ENCODE measurements around the gene BLTP3A.

BLTP3A gene

DNA sequence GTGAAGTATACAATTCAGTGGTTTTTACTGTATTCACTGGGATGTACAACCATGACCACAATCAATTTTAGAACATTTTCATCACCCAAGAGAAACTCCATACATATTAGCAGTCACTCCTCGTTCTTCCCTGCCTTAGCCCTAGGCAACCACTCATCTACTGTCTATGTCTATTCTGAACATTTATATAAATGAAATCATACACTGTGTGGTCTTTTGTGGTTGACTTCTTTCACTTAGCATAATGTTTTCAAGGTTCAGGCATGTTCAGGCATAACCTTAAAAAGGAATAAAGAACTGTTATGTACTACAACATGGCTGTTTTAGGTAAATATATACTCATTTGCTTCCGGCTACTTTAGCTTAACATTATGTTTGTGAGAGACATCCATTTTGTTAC lies 37.3 kb downstream of the BLTP3A start:
- no peak for DNase-seq (ENCODE audit: low read depth)

DNA sequence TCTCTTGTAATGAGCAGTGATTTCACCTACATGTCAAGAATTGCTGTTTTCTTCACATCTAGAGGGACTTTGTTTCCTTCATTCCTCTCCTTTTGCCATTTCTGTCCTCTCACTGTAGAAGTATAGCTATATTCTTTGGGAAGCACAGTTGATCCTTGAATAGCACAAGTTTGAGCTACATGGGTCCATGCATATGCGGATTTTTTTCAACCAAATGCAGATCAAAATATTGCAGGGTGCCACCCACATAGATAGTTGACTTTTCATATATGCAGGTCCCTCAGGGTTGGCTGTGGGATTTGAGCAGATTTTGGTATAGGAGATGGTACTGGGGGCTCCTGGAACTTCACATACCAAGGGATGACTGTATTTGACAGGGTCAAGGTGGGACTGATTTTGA lies 41.1 kb downstream of the BLTP3A start:
- DNase-seq (ENCODE audit: low read depth) = no peak

- no peak for DNase-seq (ENCODE audit: low read depth)
Measured at GRCh38 chr6:34834789-34835518, 43.1 kb downstream of the BLTP3A start.

DNA sequence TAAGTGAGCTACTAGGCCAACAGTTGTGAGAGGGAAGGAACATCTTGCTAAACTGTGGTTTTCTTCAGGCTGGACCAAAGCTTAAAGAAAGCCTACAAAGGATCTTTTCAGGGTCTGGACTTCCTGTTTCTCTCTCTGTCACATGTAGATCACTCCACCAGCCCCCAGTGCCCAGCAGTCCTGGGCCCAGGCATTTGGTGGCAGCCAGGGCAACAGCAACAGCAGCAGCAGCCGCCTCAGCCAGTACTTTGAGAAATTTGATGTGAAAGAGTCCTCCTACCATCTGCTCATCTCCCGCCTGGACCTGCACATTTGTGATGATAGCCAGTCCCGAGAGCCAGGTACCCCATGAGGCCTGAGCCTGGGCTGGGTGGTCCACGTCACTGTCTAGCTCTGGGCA lies 44.1 kb downstream of the BLTP3A start:
- no peak for DNase-seq (ENCODE audit: low read depth)

- no peak for DNase-seq (ENCODE audit: low read depth)
Measured at GRCh38 chr6:34836451-34836850, 44.6 kb downstream of the BLTP3A start.

DNA sequence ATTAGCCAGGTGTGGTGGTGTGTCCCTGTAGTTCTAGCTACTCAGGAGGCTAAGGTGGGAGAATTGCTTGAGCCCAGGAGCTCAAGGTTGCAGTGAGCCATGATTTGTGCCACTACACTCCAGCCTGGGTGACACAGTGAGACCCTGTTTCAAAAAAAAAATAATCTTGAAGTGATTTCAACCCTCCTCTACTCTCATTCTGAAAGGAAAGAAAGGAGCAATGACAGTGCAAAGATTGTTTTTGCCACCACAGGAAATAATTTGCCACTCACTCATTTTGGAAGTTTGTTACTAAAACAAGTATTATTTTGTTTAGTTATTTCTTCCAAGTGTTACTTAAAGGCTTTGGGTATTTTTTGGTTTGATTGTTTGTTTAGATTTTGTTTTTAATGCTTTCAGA lies 45.6 kb downstream of the BLTP3A start:
- no peak for DNase-seq (ENCODE audit: low read depth)

DNA sequence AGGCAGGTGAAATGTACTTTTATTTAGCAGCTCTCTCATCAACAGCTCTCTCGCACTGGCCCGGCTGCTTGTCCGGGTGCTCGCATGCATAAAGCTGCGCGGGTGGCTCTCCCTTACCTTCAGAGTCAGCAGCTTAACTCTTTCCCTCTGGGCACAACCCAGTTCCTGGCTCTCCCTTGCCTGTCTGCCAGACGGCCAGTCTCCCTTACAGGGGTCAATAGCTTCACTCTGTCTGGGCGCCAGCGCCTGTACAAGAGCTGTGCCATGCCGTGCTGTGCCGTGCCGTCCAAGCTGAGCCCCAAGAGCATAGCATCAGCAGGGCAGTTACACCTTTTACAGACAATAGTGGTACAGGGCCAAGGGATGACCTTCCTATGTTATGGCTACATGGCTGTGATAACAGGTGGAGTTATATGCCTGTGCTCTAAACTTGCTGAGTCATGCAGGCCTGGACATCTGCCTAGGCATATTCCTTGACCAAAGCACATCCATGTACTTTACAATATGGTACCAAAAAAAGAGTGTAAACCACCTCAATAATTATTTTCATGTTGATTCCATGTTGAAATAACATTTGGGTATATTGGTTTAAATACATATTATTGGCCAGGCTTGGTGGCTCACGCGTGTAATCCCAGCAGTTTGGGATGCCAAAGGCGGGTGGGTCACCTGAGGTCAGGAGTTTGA lies 47.9 kb downstream of the BLTP3A start:
- no peak for DNase-seq (ENCODE audit: low read depth)
